Measurements from ENCODE around the gene NUP188.

NUP188 gene

GRCh38 chr9:129008986-129009583 is 61.6 kb downstream of the NUP188 start:
- no peak for DNase-seq

GRCh38 chr9:129009584-129010141 is 62.2 kb downstream of the NUP188 start:
- no peak for DNase-seq

GRCh38 chr9:129010267-129010975 is 62.9 kb downstream of the NUP188 start:
- no peak for DNase-seq

- no peak for DNase-seq
Observed at GRCh38 chr9:129011170-129011569, 63.7 kb downstream of the NUP188 start.

- no peak for DNase-seq
Observed at GRCh38 chr9:129011761-129012181, 64.3 kb downstream of the NUP188 start.

GRCh38 chr9:129012343-129012742 is 64.8 kb downstream of the NUP188 start:
- no peak for DNase-seq

GRCh38 chr9:129012893-129013448 is 65.5 kb downstream of the NUP188 start:
- DNase-seq, result no peak

GRCh38 chr9:129013674-129014073 is 66.2 kb downstream of the NUP188 start:
- no peak for DNase-seq

GRCh38 chr9:129014124-129014523 is 66.6 kb downstream of the NUP188 start:
- no peak for DNase-seq

- DNase-seq, result no peak
Observed at GRCh38 chr9:129014608-129015007, 67.1 kb downstream of the NUP188 start.

- DNase-seq, result no peak
Observed at GRCh38 chr9:129021091-129021490, 73.6 kb downstream of the NUP188 start.

- no peak for DNase-seq
Observed at GRCh38 chr9:129022037-129022436, 74.5 kb downstream of the NUP188 start.

- DNase-seq, result no peak
Observed at GRCh38 chr9:129023036-129023907, 75.8 kb downstream of the NUP188 start.

GRCh38 chr9:129023908-129024233 is 76.4 kb downstream of the NUP188 start:
- DNase-seq, result no peak

- DNase-seq, result no peak
Observed at GRCh38 chr9:129026442-129027223, 79.1 kb downstream of the NUP188 start.

- no peak for DNase-seq
Observed at GRCh38 chr9:129027224-129027684, 79.8 kb downstream of the NUP188 start.

GRCh38 chr9:129027685-129028191 is 80.2 kb downstream of the NUP188 start:
- DNase-seq, result peak; percentile 67

GRCh38 chr9:129028192-129028966 is 80.9 kb downstream of the NUP188 start, which contains the start of gene SH3GLB2:
Gene SH3GLB2, minus strand, starts transcription at chr9:129028331. Its CDS starts 177 bp downstream, at chr9:129028154.
- DNase-seq, result peak; percentile 80

GRCh38 chr9:129030191-129030590 is 82.7 kb downstream of the NUP188 start:
- no peak for DNase-seq

- no peak for DNase-seq
Observed at GRCh38 chr9:129031514-129031913, 84.0 kb downstream of the NUP188 start.

- no peak for DNase-seq
Observed at GRCh38 chr9:129032541-129033159, 85.2 kb downstream of the NUP188 start.
